GM12878 (cell line): ENCODE measurements around the gene MSS51. TPM values are rescaled to one million over a fixed set of nuclear protein-coding genes. Genes with fewer than 3 reads are reported as not detected.
A peak's percentile ranks its signal among the peaks of the same experiment; 100 is the strongest.

Experiments used
- GABPA ChIP-seq: IDR thresholded peaks from 2 replicates; pipeline ENCODE4 v1.6.1; 2014; ENCODE audit warnings: antibody characterized with exemption, low read depth, mild to moderate bottlenecking, inconsistent platforms
- GATAD2B ChIP-seq: fragments of 450-650 bp; conservative IDR thresholded peaks from 2 replicates; pipeline ENCODE4 v1.6.1; 2017; ENCODE audit warnings: low read depth, mild to moderate bottlenecking, moderate library complexity
- LARP7 ChIP-seq: fragments of 450-650 bp; IDR thresholded peaks from 2 replicates; pipeline ENCODE4 v1.6.1; 2017; ENCODE audit warnings: mild to moderate bottlenecking
- MEF2B ChIP-seq: fragments of 450-650 bp; IDR thresholded peaks from 2 replicates; pipeline ENCODE4 v1.6.1; 2018; ENCODE audit warnings: mild to moderate bottlenecking, moderate library complexity; ENCODE audit not compliant: partially characterized antibody, poor library complexity, severe bottlenecking
- MXI1 ChIP-seq: fragments of 150-350 bp; IDR thresholded peaks from 2 replicates; pipeline ENCODE4 v1.6.1; 2011; ENCODE audit warnings: low read depth, mild to moderate bottlenecking, inconsistent platforms, low read length, improper control_type of control experiment
- POLR2AphosphoS2 ChIP-seq: IDR thresholded peaks from 2 replicates; pipeline ENCODE4 v1.6.1; 2011; ENCODE audit warnings: low read depth, mild to moderate bottlenecking, low read length, improper control_type of control experiment, moderate library complexity
- SPI1 ChIP-seq: IDR thresholded peaks from 2 replicates; pipeline ENCODE4 v1.6.1; 2011; ENCODE audit warnings: low read depth, mild to moderate bottlenecking, low read length, moderate library complexity, borderline replicate concordance; ENCODE audit not compliant: insufficient read depth
- TAF1 ChIP-seq: IDR thresholded peaks from 2 replicates; pipeline ENCODE4 v1.6.1; 2011; ENCODE audit warnings: mild to moderate bottlenecking, low read depth, low read length, borderline replicate concordance
- TBL1XR1 ChIP-seq: IDR thresholded peaks from 2 replicates; pipeline ENCODE4 v1.6.1; 2012; ENCODE audit warnings: low read depth, low read length, improper control_type of control experiment
- polyA plus RNA-seq, 11 experiments: library from polyadenylated mRNA; depleted of rRNA in 4 of 11; unstranded in 6 of 11; stranded (reverse) in 5 of 11; fragments of >200 nt; fragmentation: Nextera tagmentation in 4 of 11; fragmentation: Illumina TruSeq in 1 of 11; extraction: Ambion mirVana in 4 of 11; extraction: Trizol in 1 of 11; gene quantifications; 1 replicate in 1 of 11; 2 replicates in 10 of 11; pipeline versions ENCODE4 v1.2.1 to v1.2.3, GENCODE V29; 2011 to 2016; ENCODE audit warnings: inconsistent platforms in 2 of 11, missing spikeins in 2 of 11, low read depth in 1 of 11
- total RNA-seq, 4 experiments: library from RNA; depleted of rRNA in 3 of 4; stranded (reverse); fragments of >200 nt in 3 of 4; fragmentation: Illumina TruSeq in 1 of 4; extraction: Trizol in 1 of 4; gene quantifications; 2 replicates each; pipeline versions ENCODE4 v1.2.1 to v1.2.3, GENCODE V29; 2013 to 2021
- TF ChIP-seq, protein P1 (sequence below): fragments of 450-650 bp; formaldehyde crosslinking; IDR thresholded peaks from 2 replicates; pipeline ENCODE4 v1.5.0; 2022; ENCODE audit warnings: mild to moderate bottlenecking, missing genetic modification characterization
- TF ChIP-seq, protein P2 (sequence below): IDR thresholded peaks from 2 replicates; pipeline ENCODE4 v1.6.1; 2012; ENCODE audit warnings: mild to moderate bottlenecking, low read depth, low read length
- TF ChIP-seq, protein P3 (sequence below): fragments of 450-650 bp; IDR thresholded peaks from 2 replicates; pipeline ENCODE4 v1.6.1; 2017; ENCODE audit warnings: antibody characterized with exemption, mild to moderate bottlenecking, moderate library complexity
- TF ChIP-seq, protein P4 (sequence below): IDR thresholded peaks from 2 replicates; pipeline ENCODE4 v1.6.1; 2011; ENCODE audit warnings: borderline replicate concordance, low read depth, mild to moderate bottlenecking, moderate library complexity, low read length; ENCODE audit not compliant: insufficient read depth, poor library complexity, severe bottlenecking
- TF ChIP-seq, protein P5 (sequence below): IDR thresholded peaks from 2 replicates; pipeline ENCODE4 v1.6.1; 2012; ENCODE audit warnings: low read length, inconsistent platforms

The MSS51 gene
- total and polyA plus RNA-seq, 10 of the 15 experiments (the other 5 are each of a cell fraction or from before 2014, with no cell fraction given): 0.06 to 2.1 (median 1.5) TPM

DNA sequence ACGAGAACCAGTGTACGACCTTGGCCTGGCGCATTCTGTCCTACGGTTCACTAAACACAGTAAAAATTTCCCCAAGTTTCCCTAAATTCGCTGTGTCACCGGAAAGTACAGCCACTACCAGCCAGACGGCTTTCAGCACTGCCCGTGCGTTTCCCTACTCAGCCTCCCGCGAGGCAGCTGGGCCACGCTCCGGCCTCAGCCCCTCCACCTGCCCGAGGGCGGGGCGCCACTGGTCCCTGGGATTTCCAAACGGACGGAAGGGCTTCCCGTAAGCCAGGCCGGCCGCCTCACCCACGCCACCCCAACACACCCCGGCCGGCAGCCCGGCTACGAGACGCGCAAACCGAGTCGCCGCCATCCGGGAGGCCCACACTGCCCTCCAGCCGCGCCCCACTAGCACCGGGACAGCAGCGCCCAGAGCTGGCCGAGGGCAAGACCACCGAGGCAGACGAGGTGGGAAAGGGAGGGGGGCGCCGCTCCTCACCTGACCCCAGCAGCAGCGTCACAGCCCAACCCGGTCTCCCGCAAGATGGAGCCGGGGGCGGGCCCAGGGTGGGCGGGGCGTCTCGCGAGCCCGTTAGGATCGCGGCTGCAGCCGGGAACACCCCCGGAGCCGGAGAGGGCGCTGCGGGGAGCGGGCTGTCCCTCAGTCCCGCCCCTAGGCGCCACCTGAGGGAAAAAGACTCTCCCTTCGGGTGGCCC, 19.7 kb downstream of the MSS51 start, which contains the start of gene ANXA7 (continued):
- TF ChIP-seq, protein P1, sequence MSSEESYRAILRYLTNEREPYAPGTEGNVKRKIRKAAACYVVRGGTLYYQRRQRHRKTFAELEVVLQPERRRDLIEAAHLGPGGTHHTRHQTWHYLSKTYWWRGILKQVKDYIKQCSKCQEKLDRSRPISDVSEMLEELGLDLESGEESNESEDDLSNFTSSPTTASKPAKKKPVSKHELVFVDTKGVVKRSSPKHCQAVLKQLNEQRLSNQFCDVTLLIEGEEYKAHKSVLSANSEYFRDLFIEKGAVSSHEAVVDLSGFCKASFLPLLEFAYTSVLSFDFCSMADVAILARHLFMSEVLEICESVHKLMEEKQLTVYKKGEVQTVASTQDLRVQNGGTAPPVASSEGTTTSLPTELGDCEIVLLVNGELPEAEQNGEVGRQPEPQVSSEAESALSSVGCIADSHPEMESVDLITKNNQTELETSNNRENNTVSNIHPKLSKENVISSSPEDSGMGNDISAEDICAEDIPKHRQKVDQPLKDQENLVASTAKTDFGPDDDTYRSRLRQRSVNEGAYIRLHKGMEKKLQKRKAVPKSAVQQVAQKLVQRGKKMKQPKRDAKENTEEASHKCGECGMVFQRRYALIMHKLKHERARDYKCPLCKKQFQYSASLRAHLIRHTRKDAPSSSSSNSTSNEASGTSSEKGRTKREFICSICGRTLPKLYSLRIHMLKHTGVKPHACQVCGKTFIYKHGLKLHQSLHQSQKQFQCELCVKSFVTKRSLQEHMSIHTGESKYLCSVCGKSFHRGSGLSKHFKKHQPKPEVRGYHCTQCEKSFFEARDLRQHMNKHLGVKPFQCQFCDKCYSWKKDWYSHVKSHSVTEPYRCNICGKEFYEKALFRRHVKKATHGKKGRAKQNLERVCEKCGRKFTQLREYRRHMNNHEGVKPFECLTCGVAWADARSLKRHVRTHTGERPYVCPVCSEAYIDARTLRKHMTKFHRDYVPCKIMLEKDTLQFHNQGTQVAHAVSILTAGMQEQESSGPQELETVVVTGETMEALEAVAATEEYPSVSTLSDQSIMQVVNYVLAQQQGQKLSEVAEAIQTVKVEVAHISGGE (CRISPR knock-in tag): no peak
- TF ChIP-seq TBL1XR1: peak; percentile 12; the same call in 1 of the 2 replicates
- TF ChIP-seq, protein P2, sequence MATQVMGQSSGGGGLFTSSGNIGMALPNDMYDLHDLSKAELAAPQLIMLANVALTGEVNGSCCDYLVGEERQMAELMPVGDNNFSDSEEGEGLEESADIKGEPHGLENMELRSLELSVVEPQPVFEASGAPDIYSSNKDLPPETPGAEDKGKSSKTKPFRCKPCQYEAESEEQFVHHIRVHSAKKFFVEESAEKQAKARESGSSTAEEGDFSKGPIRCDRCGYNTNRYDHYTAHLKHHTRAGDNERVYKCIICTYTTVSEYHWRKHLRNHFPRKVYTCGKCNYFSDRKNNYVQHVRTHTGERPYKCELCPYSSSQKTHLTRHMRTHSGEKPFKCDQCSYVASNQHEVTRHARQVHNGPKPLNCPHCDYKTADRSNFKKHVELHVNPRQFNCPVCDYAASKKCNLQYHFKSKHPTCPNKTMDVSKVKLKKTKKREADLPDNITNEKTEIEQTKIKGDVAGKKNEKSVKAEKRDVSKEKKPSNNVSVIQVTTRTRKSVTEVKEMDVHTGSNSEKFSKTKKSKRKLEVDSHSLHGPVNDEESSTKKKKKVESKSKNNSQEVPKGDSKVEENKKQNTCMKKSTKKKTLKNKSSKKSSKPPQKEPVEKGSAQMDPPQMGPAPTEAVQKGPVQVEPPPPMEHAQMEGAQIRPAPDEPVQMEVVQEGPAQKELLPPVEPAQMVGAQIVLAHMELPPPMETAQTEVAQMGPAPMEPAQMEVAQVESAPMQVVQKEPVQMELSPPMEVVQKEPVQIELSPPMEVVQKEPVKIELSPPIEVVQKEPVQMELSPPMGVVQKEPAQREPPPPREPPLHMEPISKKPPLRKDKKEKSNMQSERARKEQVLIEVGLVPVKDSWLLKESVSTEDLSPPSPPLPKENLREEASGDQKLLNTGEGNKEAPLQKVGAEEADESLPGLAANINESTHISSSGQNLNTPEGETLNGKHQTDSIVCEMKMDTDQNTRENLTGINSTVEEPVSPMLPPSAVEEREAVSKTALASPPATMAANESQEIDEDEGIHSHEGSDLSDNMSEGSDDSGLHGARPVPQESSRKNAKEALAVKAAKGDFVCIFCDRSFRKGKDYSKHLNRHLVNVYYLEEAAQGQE: no peak
- TF ChIP-seq TAF1: peak; percentile 44; the same call in 1 of the 2 replicates
- TF ChIP-seq GATAD2B: peak; percentile 91
- TF ChIP-seq GABPA: no peak
- TF ChIP-seq POLR2AphosphoS2: no peak
- peak; percentile 51; the same call in 1 of the 2 replicates for TF ChIP-seq MXI1
- TF ChIP-seq, protein P3, sequence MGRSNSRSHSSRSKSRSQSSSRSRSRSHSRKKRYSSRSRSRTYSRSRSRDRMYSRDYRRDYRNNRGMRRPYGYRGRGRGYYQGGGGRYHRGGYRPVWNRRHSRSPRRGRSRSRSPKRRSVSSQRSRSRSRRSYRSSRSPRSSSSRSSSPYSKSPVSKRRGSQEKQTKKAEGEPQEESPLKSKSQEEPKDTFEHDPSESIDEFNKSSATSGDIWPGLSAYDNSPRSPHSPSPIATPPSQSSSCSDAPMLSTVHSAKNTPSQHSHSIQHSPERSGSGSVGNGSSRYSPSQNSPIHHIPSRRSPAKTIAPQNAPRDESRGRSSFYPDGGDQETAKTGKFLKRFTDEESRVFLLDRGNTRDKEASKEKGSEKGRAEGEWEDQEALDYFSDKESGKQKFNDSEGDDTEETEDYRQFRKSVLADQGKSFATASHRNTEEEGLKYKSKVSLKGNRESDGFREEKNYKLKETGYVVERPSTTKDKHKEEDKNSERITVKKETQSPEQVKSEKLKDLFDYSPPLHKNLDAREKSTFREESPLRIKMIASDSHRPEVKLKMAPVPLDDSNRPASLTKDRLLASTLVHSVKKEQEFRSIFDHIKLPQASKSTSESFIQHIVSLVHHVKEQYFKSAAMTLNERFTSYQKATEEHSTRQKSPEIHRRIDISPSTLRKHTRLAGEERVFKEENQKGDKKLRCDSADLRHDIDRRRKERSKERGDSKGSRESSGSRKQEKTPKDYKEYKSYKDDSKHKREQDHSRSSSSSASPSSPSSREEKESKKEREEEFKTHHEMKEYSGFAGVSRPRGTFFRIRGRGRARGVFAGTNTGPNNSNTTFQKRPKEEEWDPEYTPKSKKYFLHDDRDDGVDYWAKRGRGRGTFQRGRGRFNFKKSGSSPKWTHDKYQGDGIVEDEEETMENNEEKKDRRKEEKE: no peak
- TF ChIP-seq, protein P4, sequence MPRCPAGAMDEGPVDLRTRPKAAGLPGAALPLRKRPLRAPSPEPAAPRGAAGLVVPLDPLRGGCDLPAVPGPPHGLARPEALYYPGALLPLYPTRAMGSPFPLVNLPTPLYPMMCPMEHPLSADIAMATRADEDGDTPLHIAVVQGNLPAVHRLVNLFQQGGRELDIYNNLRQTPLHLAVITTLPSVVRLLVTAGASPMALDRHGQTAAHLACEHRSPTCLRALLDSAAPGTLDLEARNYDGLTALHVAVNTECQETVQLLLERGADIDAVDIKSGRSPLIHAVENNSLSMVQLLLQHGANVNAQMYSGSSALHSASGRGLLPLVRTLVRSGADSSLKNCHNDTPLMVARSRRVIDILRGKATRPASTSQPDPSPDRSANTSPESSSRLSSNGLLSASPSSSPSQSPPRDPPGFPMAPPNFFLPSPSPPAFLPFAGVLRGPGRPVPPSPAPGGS: peak; percentile 18
- TF ChIP-seq MEF2B: no peak
- peak; percentile 85 for TF ChIP-seq LARP7
- TF ChIP-seq, protein P5, sequence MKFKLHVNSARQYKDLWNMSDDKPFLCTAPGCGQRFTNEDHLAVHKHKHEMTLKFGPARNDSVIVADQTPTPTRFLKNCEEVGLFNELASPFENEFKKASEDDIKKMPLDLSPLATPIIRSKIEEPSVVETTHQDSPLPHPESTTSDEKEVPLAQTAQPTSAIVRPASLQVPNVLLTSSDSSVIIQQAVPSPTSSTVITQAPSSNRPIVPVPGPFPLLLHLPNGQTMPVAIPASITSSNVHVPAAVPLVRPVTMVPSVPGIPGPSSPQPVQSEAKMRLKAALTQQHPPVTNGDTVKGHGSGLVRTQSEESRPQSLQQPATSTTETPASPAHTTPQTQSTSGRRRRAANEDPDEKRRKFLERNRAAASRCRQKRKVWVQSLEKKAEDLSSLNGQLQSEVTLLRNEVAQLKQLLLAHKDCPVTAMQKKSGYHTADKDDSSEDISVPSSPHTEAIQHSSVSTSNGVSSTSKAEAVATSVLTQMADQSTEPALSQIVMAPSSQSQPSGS: no peak
- no peak for TF ChIP-seq SPI1
